HEK293 (cell line): ENCODE data around the gene SLC35F3.

Experiments
- CTCF ChIA-PET: fragments of 350-600 bp; formaldehyde crosslinking; extraction: SDS; loops from one replicate; lab custom pipeline; 2021; ENCODE audit warnings: antibody characterized with exemption; lab: Yijun Ruan, JAX
- POLR2A ChIA-PET: fragments of 300-600 bp; formaldehyde crosslinking; extraction: SDS; loops from one replicate; lab custom pipeline; 2020; ENCODE audit warnings: antibody characterized with exemption, inconsistent platforms; lab: Yijun Ruan, JAX
- H3K27ac ChIP-seq: fragments of 200-500 bp; sonication (Bioruptor generic); 2 replicates; pipeline ENCODE4 v1.5.1; 2014; ENCODE audit warnings: low read depth, low read length, control low read depth, inconsistent platforms; ENCODE audit errors: extremely low read depth
- H3K36me3 ChIP-seq, 2 experiments: fragments of 200-500 bp in 1 of 2; sonication (Bioruptor generic) in 1 of 2; 1 replicate in 1 of 2; 2 replicates in 1 of 2; pipeline ENCODE4 v1.5.1; 2014 to 2017; ENCODE audit warnings: inconsistent platforms in 2 of 2, low read length in 2 of 2; ENCODE audit not compliant: control insufficient read depth in 2 of 2, insufficient read depth in 1 of 2
- H3K4me1 ChIP-seq: fragments of 200-500 bp; sonication (Bioruptor generic); 2 replicates; pipeline ENCODE4 v1.5.1; 2014; ENCODE audit warnings: mild to moderate bottlenecking, low read length, inconsistent platforms; ENCODE audit not compliant: control insufficient read depth, insufficient read depth
- H3K4me3 ChIP-seq: 2 replicates; pipeline ENCODE4 v1.5.1; 2011; ENCODE audit warnings: low read depth, mild to moderate bottlenecking, control low read depth, low read length, moderate library complexity
- H3K9me3 ChIP-seq: fragments of 200-500 bp; sonication (Bioruptor generic); 2 replicates; pipeline ENCODE4 v1.5.1; 2014; ENCODE audit warnings: low read depth, low read length, inconsistent platforms; ENCODE audit not compliant: control insufficient read depth, insufficient read depth
- GLI4 ChIP-seq: fragments of 450-650 bp; formaldehyde crosslinking; IDR thresholded peaks from 2 replicates; pipeline ENCODE4 v1.5.1; 2016; ENCODE audit warnings: missing biosample characterization, missing genetic modification characterization
- MYNN ChIP-seq: fragments of 450-650 bp; formaldehyde crosslinking; IDR thresholded peaks from 2 replicates; pipeline ENCODE4 v1.5.1; 2016; ENCODE audit warnings: missing biosample characterization, missing genetic modification characterization, borderline replicate concordance
- MZF1 ChIP-seq: fragments of 450-650 bp; formaldehyde crosslinking; IDR thresholded peaks from 2 replicates; pipeline ENCODE4 v1.5.1; 2017; ENCODE audit warnings: missing biosample characterization, missing genetic modification characterization, borderline replicate concordance
- TRIM28 ChIP-seq: IDR thresholded peaks from 2 replicates; pipeline ENCODE4 v1.6.1; 2011; ENCODE audit warnings: low read length, control low read depth, borderline replicate concordance
- ZFP3 ChIP-seq: fragments of 450-650 bp; formaldehyde crosslinking; IDR thresholded peaks from 2 replicates; pipeline ENCODE4 v1.5.1; 2016; ENCODE audit warnings: low read depth, missing biosample characterization, missing genetic modification characterization
- ZFP69B ChIP-seq: fragments of 450-650 bp; formaldehyde crosslinking; IDR thresholded peaks from 2 replicates; pipeline ENCODE4 v1.5.1; 2016; ENCODE audit warnings: missing biosample characterization, missing genetic modification characterization
- ZNF174 ChIP-seq: fragments of 450-650 bp; formaldehyde crosslinking; IDR thresholded peaks from 2 replicates; pipeline ENCODE4 v1.5.0; 2017; ENCODE audit warnings: missing biosample characterization, mild to moderate bottlenecking, missing genetic modification characterization
- ZNF184 ChIP-seq: fragments of 450-650 bp; IDR thresholded peaks from 2 replicates; pipeline ENCODE4 v1.5.1; 2018; ENCODE audit warnings: missing biosample characterization, mild to moderate bottlenecking, missing genetic modification characterization
- ZNF202 ChIP-seq: fragments of 450-650 bp; formaldehyde crosslinking; IDR thresholded peaks from 2 replicates; pipeline ENCODE4 v1.5.1; 2016; ENCODE audit warnings: missing biosample characterization, missing genetic modification characterization, borderline replicate concordance
- ZNF302 ChIP-seq: fragments of 450-650 bp; formaldehyde crosslinking; IDR thresholded peaks from 2 replicates; pipeline ENCODE4 v1.5.1; 2016; ENCODE audit warnings: missing biosample characterization, missing genetic modification characterization, low read depth
- ZNF366 ChIP-seq: fragments of 450-650 bp; formaldehyde crosslinking; conservative IDR thresholded peaks from 2 replicates; pipeline ENCODE4 v1.5.1; 2016; ENCODE audit warnings: missing biosample characterization, missing genetic modification characterization
- ZNF394 ChIP-seq: fragments of 450-650 bp; formaldehyde crosslinking; IDR thresholded peaks from 2 replicates; pipeline ENCODE4 v1.5.1; 2016; ENCODE audit warnings: missing biosample characterization, missing genetic modification characterization, mild to moderate bottlenecking, moderate library complexity, borderline replicate concordance
- ZNF423 ChIP-seq: fragments of 450-650 bp; formaldehyde crosslinking; IDR thresholded peaks from 2 replicates; pipeline ENCODE4 v1.5.1; 2016; ENCODE audit warnings: missing biosample characterization, missing genetic modification characterization
- ZNF473 ChIP-seq: fragments of 450-650 bp; formaldehyde crosslinking; IDR thresholded peaks from 2 replicates; pipeline ENCODE4 v1.5.1; 2017; ENCODE audit warnings: missing biosample characterization, missing genetic modification characterization
- ZNF510 ChIP-seq: fragments of 450-650 bp; formaldehyde crosslinking; IDR thresholded peaks from 2 replicates; pipeline ENCODE4 v1.5.1; 2018; ENCODE audit warnings: mild to moderate bottlenecking, missing genetic modification characterization, missing biosample characterization; ENCODE audit not compliant: insufficient replicate concordance
- ZNF521 ChIP-seq: fragments of 450-650 bp; formaldehyde crosslinking; IDR thresholded peaks from 2 replicates; pipeline ENCODE4 v1.5.1; 2017; ENCODE audit warnings: missing biosample characterization, mild to moderate bottlenecking, missing genetic modification characterization
- ZNF549 ChIP-seq: fragments of 450-650 bp; IDR thresholded peaks from 2 replicates; pipeline ENCODE4 v1.5.1; 2018; ENCODE audit warnings: missing biosample characterization, missing genetic modification characterization, mild to moderate bottlenecking, inconsistent platforms, moderate library complexity
- ZNF660 ChIP-seq: fragments of 450-650 bp; IDR thresholded peaks from 2 replicates; pipeline ENCODE4 v1.5.1; 2018; ENCODE audit warnings: missing biosample characterization, mild to moderate bottlenecking, missing genetic modification characterization
- ZNF670 ChIP-seq: fragments of 450-650 bp; formaldehyde crosslinking; IDR thresholded peaks from 2 replicates; pipeline ENCODE4 v1.5.1; 2016; ENCODE audit warnings: missing biosample characterization, missing genetic modification characterization, low read depth
- ZSCAN30 ChIP-seq: fragments of 450-650 bp; IDR thresholded peaks from 2 replicates; pipeline ENCODE4 v1.5.1; 2018; ENCODE audit warnings: missing biosample characterization, mild to moderate bottlenecking, missing genetic modification characterization, moderate library complexity
- ZXDB ChIP-seq: fragments of 450-650 bp; formaldehyde crosslinking; IDR thresholded peaks from 2 replicates; pipeline ENCODE4 v1.5.1; 2016; ENCODE audit warnings: missing biosample characterization, missing genetic modification characterization
- TF ChIP-seq, protein P1 (sequence below): fragments of 450-650 bp; formaldehyde crosslinking; IDR thresholded peaks from 2 replicates; pipeline ENCODE4 v1.5.1; 2017; ENCODE audit warnings: missing biosample characterization, missing genetic modification characterization
- TF ChIP-seq, protein P2 (sequence below): fragments of 450-650 bp; formaldehyde crosslinking; IDR thresholded peaks from 2 replicates; pipeline ENCODE4 v1.5.1; 2016; ENCODE audit warnings: missing biosample characterization, missing genetic modification characterization, low read depth
- TF ChIP-seq, protein P3 (sequence below): fragments of 450-650 bp; formaldehyde crosslinking; IDR thresholded peaks from 2 replicates; pipeline ENCODE4 v1.5.1; 2016; ENCODE audit warnings: missing biosample characterization, missing genetic modification characterization
- TF ChIP-seq, protein P4 (sequence below): fragments of 450-650 bp; formaldehyde crosslinking; IDR thresholded peaks from 2 replicates; pipeline ENCODE4 v1.5.1; 2016; ENCODE audit warnings: missing biosample characterization, missing genetic modification characterization
- TF ChIP-seq, protein P5 (sequence below): fragments of 450-650 bp; formaldehyde crosslinking; IDR thresholded peaks from 2 replicates; pipeline ENCODE4 v1.5.1; 2016; ENCODE audit warnings: missing biosample characterization, missing genetic modification characterization
- TF ChIP-seq, protein P6 (sequence below): fragments of 450-650 bp; IDR thresholded peaks from 2 replicates; pipeline ENCODE4 v1.5.1; 2018; ENCODE audit warnings: missing biosample characterization, missing genetic modification characterization

The SLC35F3 gene

DNA sequence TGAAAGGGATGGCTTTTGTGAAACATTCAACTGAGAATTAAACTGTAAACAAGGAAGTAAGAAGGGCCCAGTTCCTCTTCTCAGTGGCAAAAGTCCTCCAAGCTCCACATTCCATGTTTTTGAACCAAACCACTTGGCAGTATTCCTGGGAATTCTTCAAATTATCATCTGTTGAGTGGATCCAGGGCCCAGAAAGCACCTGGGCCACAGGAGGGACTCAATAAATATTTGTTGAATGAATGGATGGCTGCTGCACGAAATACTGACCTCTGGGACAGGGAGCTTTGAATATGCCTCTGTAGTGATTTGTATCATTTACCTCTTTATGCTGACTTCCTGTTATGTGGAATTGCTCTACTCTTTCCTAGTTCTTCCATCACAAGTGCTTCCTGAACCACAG, 4.7 kb downstream of the SLC35F3 start:
- Histone ChIP-seq H3K27ac (no peak overlapping the region), H3K36me3 (no peaks in the 10 kb centered on the region)
- TF ChIP-seq ZFP69B (tag by site-specific recombination): no peak
- TF ChIP-seq ZNF184 (tag by site-specific recombination): no peak
- TF ChIP-seq, protein P1, sequence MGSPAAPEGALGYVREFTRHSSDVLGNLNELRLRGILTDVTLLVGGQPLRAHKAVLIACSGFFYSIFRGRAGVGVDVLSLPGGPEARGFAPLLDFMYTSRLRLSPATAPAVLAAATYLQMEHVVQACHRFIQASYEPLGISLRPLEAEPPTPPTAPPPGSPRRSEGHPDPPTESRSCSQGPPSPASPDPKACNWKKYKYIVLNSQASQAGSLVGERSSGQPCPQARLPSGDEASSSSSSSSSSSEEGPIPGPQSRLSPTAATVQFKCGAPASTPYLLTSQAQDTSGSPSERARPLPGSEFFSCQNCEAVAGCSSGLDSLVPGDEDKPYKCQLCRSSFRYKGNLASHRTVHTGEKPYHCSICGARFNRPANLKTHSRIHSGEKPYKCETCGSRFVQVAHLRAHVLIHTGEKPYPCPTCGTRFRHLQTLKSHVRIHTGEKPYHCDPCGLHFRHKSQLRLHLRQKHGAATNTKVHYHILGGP: no peak
- TF ChIP-seq TRIM28: no peak
- no peak for TF ChIP-seq ZNF302 (tag by site-specific recombination)
- no peak for TF ChIP-seq ZNF660 (tag by site-specific recombination)
- TF ChIP-seq GLI4 (tag by site-specific recombination): no peak
- TF ChIP-seq ZNF521 (tag by site-specific recombination): no peak
- no peak for TF ChIP-seq ZNF423 (tag by site-specific recombination)
- no peak for TF ChIP-seq ZNF510 (tag by site-specific recombination)
- TF ChIP-seq ZNF394: no peak
- TF ChIP-seq ZNF473 (tag by site-specific recombination): no peak
- TF ChIP-seq ZSCAN30: no peak
- TF ChIP-seq, all 188 proteins: peak for 0
- ChIA-PET POLR2A (no interaction called here), CTCF (interaction anchor here (1.0 to 1.8 kb wide), 3 partner anchors 157 to 469 kb away, joined by 4 read pairs; no protein-coding TSS in a partner anchor)
- H3K4me3 ChIP-seq: no peak overlapping the region
- no peaks in the 10 kb centered on the region for H3K4me1 ChIP-seq
- H3K9me3 ChIP-seq: no peaks in the 10 kb centered on the region

DNA sequence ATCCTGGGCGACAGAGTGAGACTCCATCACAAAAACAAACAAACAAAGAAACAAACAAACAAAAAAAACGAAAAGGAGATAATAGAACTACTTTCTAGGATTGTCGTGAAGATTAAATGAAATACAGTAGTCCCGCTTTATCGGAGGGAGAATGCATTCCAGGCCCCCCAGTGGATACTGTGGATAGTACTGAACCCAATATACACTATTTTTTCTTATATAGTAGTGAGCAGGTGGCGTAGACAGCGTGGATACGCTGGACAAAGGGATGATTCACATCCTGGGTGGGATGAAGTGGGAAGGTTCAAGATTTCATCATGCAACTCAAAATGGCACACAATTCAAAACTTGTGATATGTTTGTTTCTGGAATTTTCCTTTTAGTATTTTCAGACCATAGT, 8.0 kb downstream of the SLC35F3 start:
- no peak overlapping the region for H3K4me3 ChIP-seq
- no peaks in the 10 kb centered on the region for H3K4me1 ChIP-seq
- H3K27ac ChIP-seq: no peak overlapping the region
- H3K36me3 ChIP-seq: no peaks in the 10 kb centered on the region
- H3K9me3 ChIP-seq: no peaks in the 10 kb centered on the region
- ChIA-PET POLR2A (no interaction called here), CTCF (interaction anchor here (0.8 to 1.2 kb wide), 2 partner anchors 8 to 18 kb away, joined by 3 read pairs; partner anchors contain the start of gene SLC35F3)
- TF ChIP-seq ZNF670 (tag by site-specific recombination): no peak
- TF ChIP-seq ZXDB (tag by site-specific recombination): no peak
- TF ChIP-seq ZNF174: no peak
- TF ChIP-seq, protein P2, sequence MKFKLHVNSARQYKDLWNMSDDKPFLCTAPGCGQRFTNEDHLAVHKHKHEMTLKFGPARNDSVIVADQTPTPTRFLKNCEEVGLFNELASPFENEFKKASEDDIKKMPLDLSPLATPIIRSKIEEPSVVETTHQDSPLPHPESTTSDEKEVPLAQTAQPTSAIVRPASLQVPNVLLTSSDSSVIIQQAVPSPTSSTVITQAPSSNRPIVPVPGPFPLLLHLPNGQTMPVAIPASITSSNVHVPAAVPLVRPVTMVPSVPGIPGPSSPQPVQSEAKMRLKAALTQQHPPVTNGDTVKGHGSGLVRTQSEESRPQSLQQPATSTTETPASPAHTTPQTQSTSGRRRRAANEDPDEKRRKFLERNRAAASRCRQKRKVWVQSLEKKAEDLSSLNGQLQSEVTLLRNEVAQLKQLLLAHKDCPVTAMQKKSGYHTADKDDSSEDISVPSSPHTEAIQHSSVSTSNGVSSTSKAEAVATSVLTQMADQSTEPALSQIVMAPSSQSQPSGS: no peak
- TF ChIP-seq, protein P3, sequence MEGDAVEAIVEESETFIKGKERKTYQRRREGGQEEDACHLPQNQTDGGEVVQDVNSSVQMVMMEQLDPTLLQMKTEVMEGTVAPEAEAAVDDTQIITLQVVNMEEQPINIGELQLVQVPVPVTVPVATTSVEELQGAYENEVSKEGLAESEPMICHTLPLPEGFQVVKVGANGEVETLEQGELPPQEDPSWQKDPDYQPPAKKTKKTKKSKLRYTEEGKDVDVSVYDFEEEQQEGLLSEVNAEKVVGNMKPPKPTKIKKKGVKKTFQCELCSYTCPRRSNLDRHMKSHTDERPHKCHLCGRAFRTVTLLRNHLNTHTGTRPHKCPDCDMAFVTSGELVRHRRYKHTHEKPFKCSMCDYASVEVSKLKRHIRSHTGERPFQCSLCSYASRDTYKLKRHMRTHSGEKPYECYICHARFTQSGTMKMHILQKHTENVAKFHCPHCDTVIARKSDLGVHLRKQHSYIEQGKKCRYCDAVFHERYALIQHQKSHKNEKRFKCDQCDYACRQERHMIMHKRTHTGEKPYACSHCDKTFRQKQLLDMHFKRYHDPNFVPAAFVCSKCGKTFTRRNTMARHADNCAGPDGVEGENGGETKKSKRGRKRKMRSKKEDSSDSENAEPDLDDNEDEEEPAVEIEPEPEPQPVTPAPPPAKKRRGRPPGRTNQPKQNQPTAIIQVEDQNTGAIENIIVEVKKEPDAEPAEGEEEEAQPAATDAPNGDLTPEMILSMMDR: no peak
- TF ChIP-seq, protein P4, sequence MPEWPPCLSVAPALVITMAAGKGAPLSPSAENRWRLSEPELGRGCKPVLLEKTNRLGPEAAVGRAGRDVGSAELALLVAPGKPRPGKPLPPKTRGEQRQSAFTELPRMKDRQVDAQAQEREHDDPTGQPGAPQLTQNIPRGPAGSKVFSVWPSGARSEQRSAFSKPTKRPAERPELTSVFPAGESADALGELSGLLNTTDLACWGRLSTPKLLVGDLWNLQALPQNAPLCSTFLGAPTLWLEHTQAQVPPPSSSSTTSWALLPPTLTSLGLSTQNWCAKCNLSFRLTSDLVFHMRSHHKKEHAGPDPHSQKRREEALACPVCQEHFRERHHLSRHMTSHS (tag by site-specific recombination): no peak
- TF ChIP-seq ZNF202: no peak
- TF ChIP-seq, protein P5, sequence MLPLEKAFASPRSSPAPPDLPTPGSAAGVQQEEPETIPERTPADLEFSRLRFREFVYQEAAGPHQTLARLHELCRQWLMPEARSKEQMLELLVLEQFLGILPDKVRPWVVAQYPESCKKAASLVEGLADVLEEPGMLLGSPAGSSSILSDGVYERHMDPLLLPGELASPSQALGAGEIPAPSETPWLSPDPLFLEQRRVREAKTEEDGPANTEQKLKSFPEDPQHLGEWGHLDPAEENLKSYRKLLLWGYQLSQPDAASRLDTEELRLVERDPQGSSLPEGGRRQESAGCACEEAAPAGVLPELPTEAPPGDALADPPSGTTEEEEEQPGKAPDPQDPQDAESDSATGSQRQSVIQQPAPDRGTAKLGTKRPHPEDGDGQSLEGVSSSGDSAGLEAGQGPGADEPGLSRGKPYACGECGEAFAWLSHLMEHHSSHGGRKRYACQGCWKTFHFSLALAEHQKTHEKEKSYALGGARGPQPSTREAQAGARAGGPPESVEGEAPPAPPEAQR (tag by site-specific recombination): no peak
- no peak for TF ChIP-seq ZNF366 (tag by site-specific recombination)
- TF ChIP-seq, protein P1: no peak
- no peak for TF ChIP-seq MZF1
- TF ChIP-seq, protein P6, sequence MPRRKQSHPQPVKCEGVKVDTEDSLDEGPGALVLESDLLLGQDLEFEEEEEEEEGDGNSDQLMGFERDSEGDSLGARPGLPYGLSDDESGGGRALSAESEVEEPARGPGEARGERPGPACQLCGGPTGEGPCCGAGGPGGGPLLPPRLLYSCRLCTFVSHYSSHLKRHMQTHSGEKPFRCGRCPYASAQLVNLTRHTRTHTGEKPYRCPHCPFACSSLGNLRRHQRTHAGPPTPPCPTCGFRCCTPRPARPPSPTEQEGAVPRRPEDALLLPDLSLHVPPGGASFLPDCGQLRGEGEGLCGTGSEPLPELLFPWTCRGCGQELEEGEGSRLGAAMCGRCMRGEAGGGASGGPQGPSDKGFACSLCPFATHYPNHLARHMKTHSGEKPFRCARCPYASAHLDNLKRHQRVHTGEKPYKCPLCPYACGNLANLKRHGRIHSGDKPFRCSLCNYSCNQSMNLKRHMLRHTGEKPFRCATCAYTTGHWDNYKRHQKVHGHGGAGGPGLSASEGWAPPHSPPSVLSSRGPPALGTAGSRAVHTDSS (tag by site-specific recombination): no peak
- TF ChIP-seq MYNN (tag by site-specific recombination): no peak
- TF ChIP-seq ZFP3 (tag by site-specific recombination): no peak
- no peak for TF ChIP-seq ZNF549 (tag by site-specific recombination)
